Measurements from ENCODE around the gene CNIH2. TPM values are rescaled to one million over a fixed set of nuclear protein-coding genes. Genes with fewer than 3 reads are reported as not detected.
A peak's percentile ranks its signal among the peaks of the same experiment; 100 is the strongest.

Gene CNIH2
- total and polyA plus RNA-seq, 2 of the 13 experiments (the other 11 are each of a cell fraction or from before 2014, with no cell fraction given): 0.60 to 0.69 TPM

DNA sequence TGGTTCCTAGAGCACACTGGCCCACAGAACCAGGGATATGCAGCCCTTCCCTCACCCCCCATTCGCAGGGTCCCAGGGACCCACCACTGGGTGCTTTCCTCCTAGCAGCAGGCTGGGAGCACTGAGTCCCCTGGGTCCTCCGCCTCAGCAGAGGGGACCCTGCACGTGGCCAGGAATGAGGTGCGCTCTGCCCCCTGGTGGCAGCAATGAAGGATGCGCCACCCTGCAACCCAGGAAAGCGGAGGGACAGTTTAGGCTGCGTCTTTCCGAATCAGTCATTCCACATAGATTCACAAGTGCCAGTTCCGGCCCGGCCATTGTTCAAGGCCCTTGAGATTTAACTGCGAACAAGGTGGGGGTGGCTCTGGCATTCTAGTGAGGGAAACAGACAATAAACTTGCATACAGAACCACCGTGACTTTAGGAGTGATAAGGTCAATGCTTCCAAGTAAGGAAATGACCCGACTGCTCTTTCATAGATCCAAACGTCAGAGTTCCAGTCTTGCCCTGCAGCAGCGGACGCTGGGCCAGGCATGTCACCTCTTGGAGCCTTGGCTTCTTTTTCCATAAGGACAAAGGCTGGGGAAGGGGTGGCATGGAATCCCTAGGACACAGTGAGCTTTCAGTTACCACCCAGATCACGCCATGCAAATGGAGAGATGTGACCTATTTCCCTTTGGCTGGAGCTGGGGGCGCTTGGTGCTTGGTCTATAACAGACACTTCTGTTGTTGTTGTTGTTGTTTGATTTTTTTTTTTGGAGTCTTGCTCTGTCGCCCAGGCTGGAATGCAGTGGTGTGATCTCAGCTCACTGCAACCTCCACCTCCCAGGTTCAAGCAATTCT is 50.5 kb downstream of the CNIH2 start (continued):
- TF ChIP-seq HMGA1 (CRISPR knock-in tag; conservative IDR thresholded peaks at IDR 0.05) (no peak), KMT2B (CRISPR knock-in tag; IDR thresholded peaks at IDR 0.05) (0 out of 2 replicates have a peak, but pooled peaks have one; percentile 44), ZNF512B (CRISPR knock-in tag; IDR thresholded peaks at IDR 0.05; ENCODE audit: borderline replicate concordance) (no peak), ZBTB34 (CRISPR knock-in tag; IDR thresholded peaks at IDR 0.05) (no peak), PBX3 (CRISPR knock-in tag; IDR thresholded peaks at IDR 0.05; ENCODE audit: borderline replicate concordance) (no peak), ZNF207 (IDR thresholded peaks at IDR 0.05; ENCODE audit: borderline replicate concordance) (no peak), ZNF577 (CRISPR knock-in tag; IDR thresholded peaks at IDR 0.05; ENCODE audit: borderline replicate concordance, low read depth) (no peak), ATF7-NPFF (CRISPR knock-in tag; IDR thresholded peaks at IDR 0.05; ENCODE audit: low read depth) (no peak; the same call in 1 of the 2 replicates), ZNF253 (CRISPR knock-in tag; IDR thresholded peaks at IDR 0.05; ENCODE audit: borderline replicate concordance) (no peak), IKZF1 (IDR thresholded peaks at IDR 0.05) (no peak), FOSL1 (CRISPR knock-in tag; IDR thresholded peaks at IDR 0.05; ENCODE audit: borderline replicate concordance) (no peak), DMAP1 (CRISPR knock-in tag; IDR thresholded peaks at IDR 0.05) (peak; percentile 90), ZBTB3 (CRISPR knock-in tag; IDR thresholded peaks at IDR 0.05; ENCODE audit: borderline replicate concordance, low read depth) (no peak), ZNF629 (CRISPR knock-in tag; conservative IDR thresholded peaks at IDR 0.05) (0 out of 2 replicates have a peak, but pooled peaks have one; percentile 51), ZNF572 (CRISPR knock-in tag; IDR thresholded peaks at IDR 0.05) (0 out of 2 replicates have a peak, but pooled peaks have one; percentile 91), BHLHE40 (IDR thresholded peaks at IDR 0.05; ENCODE audit: low read length) (peak; percentile 86), HIVEP1 (CRISPR knock-in tag; IDR thresholded peaks at IDR 0.05) (peak; percentile 66; the same call in 1 of the 2 replicates), TARDBP (CRISPR knock-in tag; IDR thresholded peaks at IDR 0.05) (peak; percentile 55; the same call in 1 of the 2 replicates), ZNF720 (CRISPR knock-in tag; IDR thresholded peaks at IDR 0.05) (no peak), MEIS2 (CRISPR knock-in tag; IDR thresholded peaks at IDR 0.05) (peak; percentile 79; the same call in 1 of the 2 replicates), ZNF558 (CRISPR knock-in tag; IDR thresholded peaks at IDR 0.05; ENCODE audit: borderline replicate concordance) (no peak), ZNF496 (CRISPR knock-in tag; IDR thresholded peaks at IDR 0.05; ENCODE audit: insufficient replicate concordance) (no peak)
- TF ChIP-seq, protein P1, sequence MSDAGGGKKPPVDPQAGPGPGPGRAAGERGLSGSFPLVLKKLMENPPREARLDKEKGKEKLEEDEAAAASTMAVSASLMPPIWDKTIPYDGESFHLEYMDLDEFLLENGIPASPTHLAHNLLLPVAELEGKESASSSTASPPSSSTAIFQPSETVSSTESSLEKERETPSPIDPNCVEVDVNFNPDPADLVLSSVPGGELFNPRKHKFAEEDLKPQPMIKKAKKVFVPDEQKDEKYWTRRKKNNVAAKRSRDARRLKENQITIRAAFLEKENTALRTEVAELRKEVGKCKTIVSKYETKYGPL (CRISPR knock-in tag; IDR thresholded peaks at IDR 0.05): no peak
- TF ChIP-seq, protein P2, sequence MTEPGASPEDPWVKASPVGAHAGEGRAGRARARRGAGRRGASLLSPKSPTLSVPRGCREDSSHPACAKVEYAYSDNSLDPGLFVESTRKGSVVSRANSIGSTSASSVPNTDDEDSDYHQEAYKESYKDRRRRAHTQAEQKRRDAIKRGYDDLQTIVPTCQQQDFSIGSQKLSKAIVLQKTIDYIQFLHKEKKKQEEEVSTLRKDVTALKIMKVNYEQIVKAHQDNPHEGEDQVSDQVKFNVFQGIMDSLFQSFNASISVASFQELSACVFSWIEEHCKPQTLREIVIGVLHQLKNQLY (CRISPR knock-in tag; IDR thresholded peaks at IDR 0.05): peak; percentile 88

Measured in HepG2 (cell line).